GM23338 (cell line): Measurements from ENCODE around the gene LPXN. TPM values are rescaled to one million over a fixed set of nuclear protein-coding genes. Genes with fewer than 3 reads are reported as not detected.

ENCODE experiments used
- ATAC-seq: fragments of 200-7000 bp; cut with Tn5 transposase; 3 replicates; pipeline ENCODE4 v1.9.1; 2020
- DNase-seq: peaks from one replicate; pipeline ENCODE4 v3.0.0-alpha.2; 2015; ENCODE audit warnings: low spot score
- H2AFZ ChIP-seq: fragments of 200-600 bp; sonication (generic); 2 replicates; pipeline ENCODE4 v1.8.0; 2016; ENCODE audit warnings: antibody characterized with exemption, mild to moderate bottlenecking, moderate library complexity
- H3F3A ChIP-seq: fragments of 200-600 bp; sonication (generic); replicated peaks from 2 replicates; pipeline ENCODE4 v1.8.0; 2017; ENCODE audit warnings: antibody characterized with exemption, mixed run types, low read depth
- H3K27ac ChIP-seq: fragments of 200-600 bp; sonication (generic); 2 replicates; pipeline ENCODE4 v1.6.1; 2016; ENCODE audit warnings: low read depth
- H3K27me3 ChIP-seq: fragments of 200-600 bp; sonication (generic); 2 replicates; pipeline ENCODE4 v1.8.0; 2016; ENCODE audit warnings: mild to moderate bottlenecking, mixed run types, moderate library complexity; ENCODE audit not compliant: insufficient read depth
- H3K36me3 ChIP-seq: fragments of 200-600 bp; sonication (generic); 2 replicates; pipeline ENCODE4 v1.8.0; 2016; ENCODE audit warnings: mild to moderate bottlenecking; ENCODE audit not compliant: insufficient read depth
- H3K4me1 ChIP-seq: fragments of 200-600 bp; sonication (generic); 2 replicates; pipeline ENCODE4 v1.8.0; 2016; ENCODE audit warnings: mild to moderate bottlenecking, moderate library complexity; ENCODE audit not compliant: insufficient read depth
- H3K4me2 ChIP-seq: fragments of 200-600 bp; sonication (generic); 2 replicates; pipeline ENCODE4 v1.7.1; 2017; ENCODE audit warnings: mixed run types
- H3K4me3 ChIP-seq: fragments of 200-600 bp; sonication (generic); 2 replicates; pipeline ENCODE4 v1.6.1; 2016; ENCODE audit warnings: mixed run types
- H3K79me2 ChIP-seq: fragments of 200-600 bp; sonication (generic); replicated peaks from 2 replicates; pipeline ENCODE4 v1.8.0; 2017; ENCODE audit warnings: mild to moderate bottlenecking; ENCODE audit not compliant: insufficient read depth
- H3K9me2 ChIP-seq: fragments of 200-600 bp; sonication (generic); 2 replicates; pipeline ENCODE4 v1.8.0; 2017; ENCODE audit not compliant: insufficient read depth
- H4K20me1 ChIP-seq: fragments of 200-600 bp; sonication (generic); replicated peaks from 2 replicates; pipeline ENCODE4 v1.8.0; 2017; ENCODE audit warnings: mild to moderate bottlenecking; ENCODE audit not compliant: insufficient read depth
- H3K27ac Mint-ChIP-seq: 2 replicates; pipeline ENCODE4 v1.8.0; 2020; ENCODE audit warnings: inconsistent platforms, mild to moderate bottlenecking, moderate library complexity, mixed read lengths
- H3K27me3 Mint-ChIP-seq: 3 replicates; pipeline ENCODE4 v1.8.0; 2022; ENCODE audit warnings: low read depth, mild to moderate bottlenecking, moderate library complexity, mixed read lengths, inconsistent platforms; ENCODE audit not compliant: insufficient read depth, poor library complexity
- H3K36me3 Mint-ChIP-seq: 3 replicates; pipeline ENCODE4 v1.8.0; 2021; ENCODE audit warnings: low read depth, mild to moderate bottlenecking, inconsistent platforms, moderate library complexity, mixed read lengths
- H3K4me1 Mint-ChIP-seq: 3 replicates; pipeline ENCODE4 v1.8.0; 2020; ENCODE audit warnings: mild to moderate bottlenecking, inconsistent platforms, mixed read lengths
- H3K4me3 Mint-ChIP-seq: 3 replicates; pipeline ENCODE4 v1.8.0; 2021; ENCODE audit warnings: moderate library complexity, mild to moderate bottlenecking, inconsistent platforms, mixed read lengths
- H3K9me3 Mint-ChIP-seq: 3 replicates; pipeline ENCODE4 v1.8.0; 2020; ENCODE audit warnings: moderate library complexity, mild to moderate bottlenecking, inconsistent platforms, mixed read lengths
- CREB1 ChIP-seq: fragments of 250-450 bp; sonication (Bioruptor Pico); IDR thresholded peaks from 2 replicates; pipeline ENCODE4 v1.5.0; 2020; ENCODE audit warnings: low read depth, mild to moderate bottlenecking, moderate library complexity
- CTCF ChIP-seq, 2 experiments: fragments of 200-600 bp in 1 of 2; sonication (generic) in 1 of 2; conservative IDR thresholded peaks; 2 replicates each; pipeline versions ENCODE4 v1.5.1 to v1.6.1; 2016 to 2017; ENCODE audit warnings: antibody characterized with exemption in 2 of 2, low read depth in 2 of 2, mild to moderate bottlenecking in 2 of 2, moderate library complexity in 1 of 2
- ETS1 ChIP-seq: IDR thresholded peaks from 2 replicates; pipeline ENCODE4 v1.6.1; 2016; ENCODE audit warnings: antibody characterized with exemption
- EZH2 ChIP-seq: fragments of 200-600 bp; sonication (generic); IDR thresholded peaks from one replicate; pipeline ENCODE4 v1.8.0; 2017; ENCODE audit warnings: antibody characterized with exemption, mild to moderate bottlenecking, low read depth; ENCODE audit not compliant: unreplicated experiment
- EZH2phosphoT487 ChIP-seq: fragments of 200-600 bp; sonication (generic); IDR thresholded peaks from one replicate; pipeline ENCODE4 v1.8.1; 2018; ENCODE audit warnings: antibody characterized with exemption; ENCODE audit not compliant: unreplicated experiment
- JUNB ChIP-seq: IDR thresholded peaks from one replicate; pipeline ENCODE4 v1.6.1; 2016; ENCODE audit warnings: antibody characterized with exemption; ENCODE audit not compliant: unreplicated experiment
- NANOG ChIP-seq: IDR thresholded peaks from 2 replicates; pipeline ENCODE4 v1.6.1; 2016; ENCODE audit warnings: antibody characterized with exemption, borderline replicate concordance
- POLR2AphosphoS5 ChIP-seq: IDR thresholded peaks from 2 replicates; pipeline ENCODE4 v1.6.1; 2016; ENCODE audit warnings: antibody characterized with exemption, low read depth
- REST ChIP-seq: IDR thresholded peaks from one replicate; pipeline ENCODE4 v1.6.1; 2018; ENCODE audit warnings: antibody characterized with exemption; ENCODE audit not compliant: unreplicated experiment
- STAT1 ChIP-seq: IDR thresholded peaks from one replicate; pipeline ENCODE4 v1.6.1; 2016; ENCODE audit warnings: antibody characterized with exemption; ENCODE audit not compliant: unreplicated experiment
- ZNF114 ChIP-seq: fragments of 250-450 bp; sonication (Bioruptor Pico); IDR thresholded peaks from 2 replicates; pipeline ENCODE4 v1.5.0; 2020; ENCODE audit warnings: mild to moderate bottlenecking, moderate library complexity
- ZNF331 ChIP-seq: fragments of 250-450 bp; sonication (Bioruptor Pico); IDR thresholded peaks from 2 replicates; pipeline ENCODE4 v1.5.0; 2020; ENCODE audit warnings: low read depth, mild to moderate bottlenecking, moderate library complexity
- ZNF462 ChIP-seq: fragments of 250-450 bp; sonication (Bioruptor Pico); IDR thresholded peaks from 2 replicates; pipeline ENCODE4 v1.5.0; 2020; ENCODE audit warnings: mild to moderate bottlenecking, moderate library complexity
- polyA plus RNA-seq: library from polyadenylated mRNA; unstranded; fragments of >200 nt; fragmentation: Nextera tagmentation; extraction: Ambion mirVana; gene quantifications from 2 replicates; pipeline ENCODE4 v1.2.1, GENCODE V29; 2016
- total RNA-seq: library from RNA; depleted of rRNA; stranded (reverse); fragments of >200 nt; shearing (Covaris generic); gene quantifications from 2 replicates; pipeline ENCODE4 v1.2.3, GENCODE V29; 2014

The LPXN gene
- total and polyA plus RNA-seq, 2 experiments from 2014 or later: 0.56 to 1.3 TPM

- Histone ChIP-seq H3F3A (no peaks in the 10 kb centered on the region), H3K79me2 (peaks cover 19% of the 10 kb centered on the region), H3K27me3 (no peaks in the 10 kb centered on the region), H3K27ac (no peak overlapping the region), H3K36me3 (peaks cover 64% of the 10 kb centered on the region), H3K4me2 (no peak overlapping the region), H3K4me1 (no peaks in the 10 kb centered on the region), H4K20me1 (0 out of 2 replicates have a peak, but pooled peaks cover 6% of the 10 kb centered on the region), H2AFZ (no peak overlapping the region), H3K9me2 (no peaks in the 10 kb centered on the region), H3K4me3 (no peak overlapping the region)
- TF ChIP-seq EZH2phosphoT487: no peak
- no peak for TF ChIP-seq POLR2AphosphoS5
- TF ChIP-seq ZNF462 (CRISPR knock-in tag): no peak
- TF ChIP-seq JUNB: no peak
- no peak for TF ChIP-seq EZH2
- TF ChIP-seq ZNF331 (CRISPR knock-in tag): no peak
- no peak for TF ChIP-seq CTCF (conservative IDR thresholded peaks at IDR 0.05; ENCODE audit: low read depth in 2 of 2)
- TF ChIP-seq ETS1: no peak
- TF ChIP-seq ZNF114 (CRISPR knock-in tag): no peak
- TF ChIP-seq CREB1 (CRISPR knock-in tag): no peak
- no peak for TF ChIP-seq REST
- no peak for TF ChIP-seq STAT1
- TF ChIP-seq NANOG: no peak
- no peaks in the 10 kb centered on the region for H3K4me1 Mint-ChIP-seq
- H3K27me3 Mint-ChIP-seq: no peaks in the 10 kb centered on the region
- DNase-seq (no peak), ATAC-seq (no peak)
- peaks cover 80% of the 10 kb centered on the region for H3K36me3 Mint-ChIP-seq
- H3K27ac Mint-ChIP-seq: no peak overlapping the region
- no peaks in the 10 kb centered on the region for H3K9me3 Mint-ChIP-seq
- no peak overlapping the region for H3K4me3 Mint-ChIP-seq
These were observed 37.6 kb upstream of the LPXN start for GRCh38 chr11:58613228-58613627.
